Measurements from ENCODE around the gene CHL1. TPM values are rescaled to one million over a fixed set of nuclear protein-coding genes. Genes with fewer than 3 reads are reported as not detected.

CHL1 gene
- total RNA-seq, 4 donors from 2014 or later: 10.4 to 41.5 (median 25.4) TPM

DNA sequence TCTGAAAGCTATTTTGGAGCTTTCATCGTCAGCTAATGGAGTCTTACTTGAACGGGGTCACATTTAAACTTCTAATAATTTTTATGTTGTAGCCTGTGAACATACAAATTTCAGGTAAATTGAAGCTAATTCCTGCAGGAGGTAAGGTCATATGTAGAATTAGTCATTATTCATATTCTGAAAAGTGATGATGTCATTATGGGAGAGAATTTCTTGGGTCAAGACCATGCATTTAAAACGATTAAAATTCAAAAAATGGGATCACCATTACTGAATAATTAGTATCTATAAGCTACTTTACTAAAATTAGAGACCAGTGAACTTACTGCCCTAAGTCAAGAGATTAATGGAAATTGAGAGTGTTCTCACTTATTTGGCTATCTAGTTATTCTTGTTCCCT lies 120.4 kb downstream of the CHL1 start:
- Histone ChIP-seq H3K27ac (no peak overlapping the region), H3K9me3 (no peaks in the 10 kb centered on the region), H3K27me3 (no peaks in the 10 kb centered on the region), H3K4me3 (no peak overlapping the region), H3K36me3 (no peaks in the 10 kb centered on the region), H3K4me1 (no peaks in the 10 kb centered on the region)
- WGBS, 2 donors (ENCODE audit: low coverage in 1 of 2): 76 to 81% methylated on average over 3 of the region's 3 CpGs
- no peak for DNase-seq
- in situ Hi-C loops (cut with MboI; ENCODE audit: low pct_ligation_motif_present in 1 of 4, low pct_unique_long_range_greater_than_20kb in 1 of 4, low sequenced_read_pairs in 3 of 4) (no loop called here), intact Hi-C loops (cut with DNase I; ENCODE audit: low total_unique reads) (loop anchor here (5.0 kb wide), 1 partner anchor 1285 kb away; no protein-coding TSS in a partner anchor)
- TF ChIP-seq CTCF (IDR thresholded peaks at IDR 0.05): no peak
- TF ChIP-seq POLR2AphosphoS5 (IDR thresholded peaks at IDR 0.05): no peak
- TF ChIP-seq EP300 (IDR thresholded peaks at IDR 0.05; ENCODE audit: low read depth): no peak
- TF ChIP-seq POLR2A (IDR thresholded peaks at IDR 0.05): no peak

DNA sequence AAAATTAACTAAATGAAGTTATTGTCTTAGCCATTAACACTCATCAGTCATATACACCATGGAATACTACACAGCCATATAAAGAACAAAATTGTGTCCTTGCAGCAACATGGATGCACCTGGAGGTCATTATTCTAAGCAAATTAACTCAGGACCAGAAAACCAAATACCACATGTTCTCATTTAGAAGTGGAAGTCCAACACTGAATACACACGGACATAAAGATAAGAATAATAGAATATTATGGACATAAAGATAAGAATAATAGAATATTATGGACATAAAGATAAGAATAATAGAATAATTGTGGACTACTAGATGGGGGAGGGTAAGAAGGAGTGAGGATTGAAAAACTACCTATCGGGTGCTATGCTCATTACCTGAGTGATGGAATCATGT lies 122.3 kb downstream of the CHL1 start:
- no peak for TF ChIP-seq EP300 (IDR thresholded peaks at IDR 0.05; ENCODE audit: low read depth)
- TF ChIP-seq CTCF (IDR thresholded peaks at IDR 0.05): no peak
- no peak for TF ChIP-seq POLR2AphosphoS5 (IDR thresholded peaks at IDR 0.05)
- no peak for TF ChIP-seq POLR2A (IDR thresholded peaks at IDR 0.05)
- Histone ChIP-seq H3K36me3 (no peaks in the 10 kb centered on the region), H3K4me1 (no peaks in the 10 kb centered on the region), H3K27ac (no peak overlapping the region), H3K27me3 (no peaks in the 10 kb centered on the region), H3K4me3 (no peak overlapping the region), H3K9me3 (no peaks in the 10 kb centered on the region)
- intact Hi-C loops (cut with DNase I; ENCODE audit: low total_unique reads): loop anchor here (5.0 kb wide), 1 partner anchor 1283 kb away; no protein-coding TSS in a partner anchor
- WGBS, 2 donors (ENCODE audit: low coverage in 1 of 2): 58 to 74% methylated on average over 2 of the region's 2 CpGs
- no peak for DNase-seq
- in situ Hi-C loops (cut with MboI; ENCODE audit: low pct_ligation_motif_present in 1 of 4, low pct_unique_long_range_greater_than_20kb in 1 of 4, low sequenced_read_pairs in 3 of 4): no loop called here

DNA sequence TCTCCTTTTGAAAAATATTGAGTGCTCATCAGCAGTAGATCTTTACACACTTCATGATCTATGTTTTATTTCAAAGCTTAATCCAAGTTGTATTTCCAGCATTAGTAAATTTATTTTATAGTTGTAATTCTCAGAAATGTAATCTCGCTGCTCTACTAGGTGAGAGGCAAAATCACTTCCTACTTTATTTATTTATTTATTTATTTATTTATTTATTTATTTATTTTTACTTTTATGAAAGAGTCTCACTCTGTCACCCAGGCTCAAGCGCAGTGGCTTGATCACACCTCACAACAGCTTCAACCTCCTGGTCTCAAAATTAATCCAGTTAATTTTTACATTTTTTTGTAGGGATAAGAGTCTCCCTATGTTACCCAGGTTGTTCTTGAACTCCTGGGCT lies 127.9 kb downstream of the CHL1 start:
- Histone ChIP-seq H3K4me3 (no peak overlapping the region), H3K27me3 (no peaks in the 10 kb centered on the region), H3K36me3 (no peaks in the 10 kb centered on the region), H3K9me3 (no peaks in the 10 kb centered on the region), H3K27ac (no peak overlapping the region), H3K4me1 (no peaks in the 10 kb centered on the region)
- intact Hi-C loops (cut with DNase I; ENCODE audit: low total_unique reads): no loop called here
- 78 to 88% methylated on average over 2 of the region's 2 CpGs for WGBS, 2 donors (ENCODE audit: low coverage in 1 of 2)
- in situ Hi-C loops (cut with MboI; ENCODE audit: low pct_ligation_motif_present in 1 of 4, low pct_unique_long_range_greater_than_20kb in 1 of 4, low sequenced_read_pairs in 3 of 4): no loop called here
- no peak for DNase-seq
- no peak for TF ChIP-seq POLR2A (IDR thresholded peaks at IDR 0.05)
- TF ChIP-seq CTCF (IDR thresholded peaks at IDR 0.05): no peak
- no peak for TF ChIP-seq EP300 (IDR thresholded peaks at IDR 0.05; ENCODE audit: low read depth)
- TF ChIP-seq POLR2AphosphoS5 (IDR thresholded peaks at IDR 0.05): no peak

GRCh38 chr3:325495-325894 lies 128.9 kb downstream of the CHL1 start:
- in situ Hi-C loops (cut with MboI; ENCODE audit: low pct_ligation_motif_present in 1 of 4, low pct_unique_long_range_greater_than_20kb in 1 of 4, low sequenced_read_pairs in 3 of 4): no loop called here
- intact Hi-C loops (cut with DNase I; ENCODE audit: low total_unique reads): no loop called here
- DNase-seq: no peak
- H3K4me3 ChIP-seq: no peak overlapping the region
- 80 to 86% methylated on average over 1 of the region's 1 CpG for WGBS, 2 donors (ENCODE audit: low coverage in 1 of 2)
- no peaks in the 10 kb centered on the region for H3K36me3 ChIP-seq
- TF ChIP-seq POLR2AphosphoS5 (IDR thresholded peaks at IDR 0.05): no peak
- no peak for TF ChIP-seq CTCF (IDR thresholded peaks at IDR 0.05)
- no peak for TF ChIP-seq POLR2A (IDR thresholded peaks at IDR 0.05)
- H3K9me3 ChIP-seq: no peaks in the 10 kb centered on the region
- H3K27ac ChIP-seq: no peak overlapping the region
- H3K27me3 ChIP-seq: no peaks in the 10 kb centered on the region
- no peaks in the 10 kb centered on the region for H3K4me1 ChIP-seq

Data from transverse colon (tissue), 4 donors.